Measurements from ENCODE around the gene ALG9. TPM values are rescaled to one million over a fixed set of nuclear protein-coding genes. Genes with fewer than 3 reads are reported as not detected.
A peak's percentile ranks its signal among the peaks of the same experiment; 100 is the strongest.

ALG9 gene
- total RNA-seq, 1 donor from 2014 or later, result 55.5 TPM

- TF ChIP-seq CTCF (conservative IDR thresholded peaks at IDR 0.05), result no peak
- DNase-seq (ENCODE audit: low read depth, low spot score), result no peak
- no peaks in the 10 kb centered on the region for H3K36me3 Mint-ChIP-seq (ENCODE audit: low read depth)
- H3K4me3 Mint-ChIP-seq, result peak overlapping the region; percentile 24
- no peaks in the 10 kb centered on the region for H3K27me3 Mint-ChIP-seq (ENCODE audit: low read depth)
- no peaks in the 10 kb centered on the region for H3K9me3 Mint-ChIP-seq
- H3K4me1 Mint-ChIP-seq, result peaks cover 7% of the 10 kb centered on the region
- no peak overlapping the region for H3K27ac Mint-ChIP-seq (ENCODE audit: unreplicated experiment)
Observed at GRCh38 chr11:111770581-111771134, 100.7 kb downstream of the ALG9 start.

- Mint-ChIP-seq H3K9me3 (no peaks in the 10 kb centered on the region), H3K4me3 (peak overlapping the region; percentile 99), H3K36me3 (ENCODE audit: low read depth) (peaks cover 3% of the 10 kb centered on the region), H3K4me1 (peaks cover 41% of the 10 kb centered on the region), H3K27me3 (ENCODE audit: low read depth) (no peaks in the 10 kb centered on the region), H3K27ac (ENCODE audit: unreplicated experiment) (peak overlapping the region; percentile 99)
- no peak for TF ChIP-seq CTCF (conservative IDR thresholded peaks at IDR 0.05)
- no peak for DNase-seq (ENCODE audit: low read depth, low spot score)
Observed at GRCh38 chr11:111766834-111767142, 104.6 kb downstream of the ALG9 start.

- DNase-seq (ENCODE audit: low read depth, low spot score), result peak; percentile 60
- Mint-ChIP-seq H3K4me1 (peaks cover 41% of the 10 kb centered on the region), H3K9me3 (no peaks in the 10 kb centered on the region), H3K36me3 (ENCODE audit: low read depth) (peaks cover 3% of the 10 kb centered on the region), H3K27me3 (ENCODE audit: low read depth) (no peaks in the 10 kb centered on the region), H3K27ac (ENCODE audit: unreplicated experiment) (peak within 1 kb of the TSS; percentile 99), H3K4me3 (peak within 1 kb of the TSS; percentile 99)
- no peak for TF ChIP-seq CTCF (conservative IDR thresholded peaks at IDR 0.05)
Observed at GRCh38 chr11:111765984-111766833, 105.2 kb downstream of the ALG9 start, which contains the start of gene PPP2R1B. PPP2R1B (minus strand) TSS chr11:111766389; CDS start chr11:111766361, 28 bp downstream.

GRCh38 chr11:111765320-111765983, 105.9 kb downstream of the ALG9 start:
- no peak for TF ChIP-seq CTCF (conservative IDR thresholded peaks at IDR 0.05)
- Mint-ChIP-seq H3K27me3 (ENCODE audit: low read depth) (no peaks in the 10 kb centered on the region), H3K4me1 (peaks cover 41% of the 10 kb centered on the region), H3K9me3 (no peaks in the 10 kb centered on the region), H3K27ac (ENCODE audit: unreplicated experiment) (peak overlapping the region; percentile 54), H3K36me3 (ENCODE audit: low read depth) (peaks cover 3% of the 10 kb centered on the region), H3K4me3 (peak overlapping the region; percentile 99)
- DNase-seq (ENCODE audit: low read depth, low spot score), result no peak

- Mint-ChIP-seq H3K27ac (ENCODE audit: unreplicated experiment) (no peak overlapping the region), H3K27me3 (ENCODE audit: low read depth) (no peaks in the 10 kb centered on the region), H3K36me3 (ENCODE audit: low read depth) (peaks cover 6% of the 10 kb centered on the region), H3K9me3 (no peaks in the 10 kb centered on the region), H3K4me1 (peaks cover 41% of the 10 kb centered on the region), H3K4me3 (peak overlapping the region; percentile 99)
- no peak for TF ChIP-seq CTCF (conservative IDR thresholded peaks at IDR 0.05)
- no peak for DNase-seq (ENCODE audit: low read depth, low spot score)
Observed at GRCh38 chr11:111764621-111765020, 106.8 kb downstream of the ALG9 start.

Measured in neural crest cell (in vitro differentiated cells).